Measurements from ENCODE around the gene POM121L2. TPM values are rescaled to one million over a fixed set of nuclear protein-coding genes. Genes with fewer than 3 reads are reported as not detected.
A peak's percentile ranks its signal among the peaks of the same experiment; 100 is the strongest.

POM121L2 gene
- total and polyA plus RNA-seq, 9 of the 15 experiments (the other 6 are each of a cell fraction or from before 2014, with no cell fraction given) = 0.23 to 0.45 TPM; not detected in 7

- TF ChIP-seq AFF4 (CRISPR knock-in tag; IDR thresholded peaks at IDR 0.05) (no peak), HDAC1 (IDR thresholded peaks at IDR 0.05) (peak; percentile 65 to 95; a peak in 3 of 4 replicates), POLR3G (IDR thresholded peaks at IDR 0.05; ENCODE audit: extremely low read depth, insufficient read length, insufficient replicate concordance) (peak; percentile 51), FOXA1 (IDR thresholded peaks at IDR 0.05; ENCODE audit: borderline replicate concordance) (no peak), HINFP (tag; conservative IDR thresholded peaks at IDR 0.05; ENCODE audit: low read depth) (no peak), SMARCA5 (IDR thresholded peaks at IDR 0.05) (0 out of 2 replicates have a peak, but pooled peaks have one; percentile 18), ZNF23 (CRISPR knock-in tag; IDR thresholded peaks at IDR 0.05) (no peak), ZNF263 (CRISPR knock-in tag; IDR thresholded peaks at IDR 0.05; ENCODE audit: borderline replicate concordance) (no peak), NBN (IDR thresholded peaks at IDR 0.05; ENCODE audit: low read depth) (peak; percentile 40; the same call in 1 of the 2 replicates), RNF2 (IDR thresholded peaks at IDR 0.05) (peak; percentile 41; the same call in 1 of the 2 replicates), RNF219 (CRISPR knock-in tag; IDR thresholded peaks at IDR 0.05) (no peak), EP400 (IDR thresholded peaks at IDR 0.05) (no peak; the same call in 1 of the 2 replicates), PURB (CRISPR knock-in tag; IDR thresholded peaks at IDR 0.05; ENCODE audit: low read depth) (no peak), CREB3L1 (IDR thresholded peaks at IDR 0.05; ENCODE audit: borderline replicate concordance, low read depth) (0 out of 2 replicates have a peak, but pooled peaks have one; percentile 31), RUNX1 (IDR thresholded peaks at IDR 0.05; ENCODE audit: low read depth) (no peak), ZBTB8A (IDR thresholded peaks at IDR 0.05; ENCODE audit: partially characterized antibody) (peak; percentile 41)
Measured at GRCh38 chr6:27293436-27294098, 18.5 kb downstream of the POM121L2 start (continued).
